Adipose tissue (tissue), 3 donors: Measurements from ENCODE around the gene KCNS1. TPM values are rescaled to one million over a fixed set of nuclear protein-coding genes. Genes with fewer than 3 reads are reported as not detected.
"Not testable (repeated sequence)": the region's sequence is repeated elsewhere in the genome, so short reads cannot be mapped to it uniquely, and the experiment has no call there.

ENCODE experiments used
- H3K27ac ChIP-seq: one replicate; pipeline ENCODE4 v1.5.1; 2013; ENCODE audit warnings: low read depth, low read length
- WGBS, 3 donors: extraction: QIAGEN DNeasy Blood & Tissue Kit; methylation state at CpG; one replicate each; pipeline ENCODE4 v1.1.7; 2013; 5-methylcytosine and 5-hydroxymethylcytosine counted together
- polyA plus RNA-seq, 3 donors: library from polyadenylated mRNA; stranded (reverse); fragments of 200-250 nt; gene quantifications; one replicate each; pipeline ENCODE4 v1.2.3, GENCODE V29; 2013
- donor health status: healthy with polysubstance abuse.
- donor health status: Bipolar disorder and iron deficiency.
- donor health status: healthy.

The KCNS1 gene, protein sequence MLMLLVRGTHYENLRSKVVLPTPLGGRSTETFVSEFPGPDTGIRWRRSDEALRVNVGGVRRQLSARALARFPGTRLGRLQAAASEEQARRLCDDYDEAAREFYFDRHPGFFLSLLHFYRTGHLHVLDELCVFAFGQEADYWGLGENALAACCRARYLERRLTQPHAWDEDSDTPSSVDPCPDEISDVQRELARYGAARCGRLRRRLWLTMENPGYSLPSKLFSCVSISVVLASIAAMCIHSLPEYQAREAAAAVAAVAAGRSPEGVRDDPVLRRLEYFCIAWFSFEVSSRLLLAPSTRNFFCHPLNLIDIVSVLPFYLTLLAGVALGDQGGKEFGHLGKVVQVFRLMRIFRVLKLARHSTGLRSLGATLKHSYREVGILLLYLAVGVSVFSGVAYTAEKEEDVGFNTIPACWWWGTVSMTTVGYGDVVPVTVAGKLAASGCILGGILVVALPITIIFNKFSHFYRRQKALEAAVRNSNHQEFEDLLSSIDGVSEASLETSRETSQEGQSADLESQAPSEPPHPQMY
- polyA plus RNA-seq: under 1 TPM in 2 of 3 donors, not detected in 1; 0.01 to 0.05 TPM

GRCh38 chr20:45100563-45101245 is at the start of gene KCNS1:
KCNS1 (minus strand) TSS chr20:45101127; CDS start chr20:45099236, 1,891 bp downstream.
- 5 to 6% (median 6%) methylated on average over 34 to 38 of the region's 38 CpGs for WGBS, 3 donors

DNA sequence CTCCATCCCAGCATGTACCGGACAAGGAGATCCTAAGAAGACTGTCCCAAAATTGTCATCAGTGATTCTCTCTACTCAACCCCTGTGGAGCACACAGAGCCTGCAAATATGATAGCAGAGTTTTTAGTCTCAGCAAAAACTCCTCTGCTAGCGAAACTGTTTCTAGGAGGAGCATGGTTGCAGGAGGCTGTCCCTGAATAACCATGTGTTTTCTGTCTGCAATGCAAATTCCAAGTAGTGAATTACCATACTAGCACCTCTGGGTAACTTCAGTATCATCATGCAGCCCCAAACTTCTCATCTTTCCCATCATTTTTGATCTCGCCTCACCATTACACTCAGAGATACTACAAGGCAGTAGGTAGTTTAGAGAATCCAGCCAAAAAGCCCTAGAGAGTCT is 48.1 kb upstream of the KCNS1 start:
- no peak overlapping the region for H3K27ac ChIP-seq
- 81 to 91% (median 89%) methylated on average over 3 of the region's 3 CpGs for WGBS, 3 donors

More at GRCh38 chr20:45100563-45101245, at the start of gene KCNS1:
- no peak within 1 kb of the TSS for H3K27ac ChIP-seq

GRCh38 chr20:45140836-45141235 is 39.9 kb upstream of the KCNS1 start:
- H3K27ac ChIP-seq: no peak overlapping the region
- WGBS, 3 donors: 71 to 81% (median 80%) methylated on average over 4 of the region's 4 CpGs

DNA sequence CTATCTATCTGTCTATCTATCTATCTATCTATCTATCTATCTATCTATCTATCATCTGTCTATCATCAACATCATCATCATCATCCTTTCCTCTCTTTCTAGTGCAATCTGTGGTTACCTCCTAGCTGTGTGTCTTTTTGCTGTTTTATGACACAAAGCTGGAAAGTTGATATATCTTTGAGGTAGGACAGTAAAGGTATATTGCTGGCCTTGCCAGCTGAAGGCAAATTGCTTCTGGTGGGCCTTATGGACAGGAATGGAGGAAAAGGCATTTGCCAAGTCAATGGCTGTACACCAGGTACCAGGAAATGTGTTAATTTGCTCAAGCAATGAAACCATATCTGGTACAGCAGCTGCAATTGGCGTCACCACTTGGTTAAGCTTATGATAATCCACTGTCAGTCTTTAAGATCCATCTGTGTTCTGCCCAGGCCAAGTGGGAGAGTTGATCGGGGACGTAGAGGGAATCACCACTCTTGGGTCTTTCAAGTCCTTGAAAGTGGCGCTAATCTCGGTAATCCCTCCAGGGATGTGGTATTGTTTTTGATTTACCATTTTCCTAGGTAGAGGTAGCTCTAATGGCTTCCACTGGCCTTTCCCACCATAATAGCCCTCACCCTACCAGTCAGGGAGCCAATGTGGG is 38.9 kb upstream of the KCNS1 start:
- not testable (repeated sequence) for H3K27ac ChIP-seq
- 89 to 95% (median 92%) methylated on average over 5 of the region's 5 CpGs for WGBS, 3 donors

GRCh38 chr20:45138561-45139300 is 37.8 kb upstream of the KCNS1 start:
- no peak overlapping the region for H3K27ac ChIP-seq
- WGBS, 3 donors: 34 to 37% (median 36%) methylated on average over 20 of the region's 20 CpGs

- no peak overlapping the region for H3K27ac ChIP-seq
- 41 to 62% (median 55%) methylated on average over 2 of the region's 2 CpGs for WGBS, 3 donors
Measured at GRCh38 chr20:45136911-45137310, 36.0 kb upstream of the KCNS1 start.

- 49 to 70% (median 57%) methylated on average over 2 of the region's 2 CpGs for WGBS, 3 donors
- H3K27ac ChIP-seq: no peak overlapping the region
Measured at GRCh38 chr20:45128099-45128498, 27.2 kb upstream of the KCNS1 start.

DNA sequence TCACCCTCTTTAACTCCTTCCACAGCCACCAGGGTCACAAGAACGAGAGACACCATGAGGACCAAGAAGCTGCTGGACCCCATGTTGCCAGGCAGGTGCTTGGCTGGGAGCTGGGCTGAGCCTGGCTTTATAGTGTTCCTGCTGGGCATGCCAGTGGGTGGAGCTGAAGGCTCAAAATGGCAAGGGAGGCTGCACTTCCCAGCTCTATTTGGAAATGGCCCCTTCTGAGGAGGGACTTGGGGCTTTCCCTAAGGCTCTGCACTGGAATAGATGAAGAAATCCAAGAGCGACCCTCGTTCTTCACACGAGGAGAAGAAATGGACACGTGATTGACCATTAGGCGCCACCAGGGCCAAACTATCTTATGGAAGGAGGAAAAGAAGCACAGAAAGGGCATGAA is 23.4 kb upstream of the KCNS1 start, which contains the start of gene WFDC12:
Gene WFDC12 (minus strand): TSS at position 101 of the 400 bp plus-strand sequence. CDS start 18 bp downstream, at position 83.
- 81 to 90% (median 85%) methylated on average over 6 of the region's 6 CpGs for WGBS, 3 donors
- no peak within 1 kb of the TSS for H3K27ac ChIP-seq

- H3K27ac ChIP-seq: no peak overlapping the region
- WGBS, 3 donors: 79 to 96% (median 94%) methylated on average over 2 of the region's 2 CpGs
Measured at GRCh38 chr20:45121388-45121787, 20.5 kb upstream of the KCNS1 start.

GRCh38 chr20:45119556-45120266 is 18.8 kb upstream of the KCNS1 start:
- H3K27ac ChIP-seq: no peak overlapping the region
- WGBS, 3 donors: 66 to 82% (median 78%) methylated on average over 2 of the region's 2 CpGs

GRCh38 chr20:45118028-45118427 is 17.1 kb upstream of the KCNS1 start:
- WGBS, 3 donors: 72 to 83% (median 82%) methylated on average over 2 of the region's 2 CpGs

GRCh38 chr20:45117581-45117980 is 16.7 kb upstream of the KCNS1 start:
- WGBS, 3 donors: 52 to 68% (median 66%) methylated on average over 4 of the region's 4 CpGs
- no peak overlapping the region for H3K27ac ChIP-seq

More at GRCh38 chr20:45118028-45118427, 17.1 kb upstream of the KCNS1 start:
- H3K27ac ChIP-seq: no peak overlapping the region

- WGBS, 3 donors: 72 to 85% (median 82%) methylated on average over 4 of the region's 4 CpGs
- no peak overlapping the region for H3K27ac ChIP-seq
Measured at GRCh38 chr20:45115829-45116228, 14.9 kb upstream of the KCNS1 start.

GRCh38 chr20:45115386-45115774 is 14.5 kb upstream of the KCNS1 start:
- 60 to 77% (median 68%) methylated on average over 3 of the region's 3 CpGs for WGBS, 3 donors
- no peak overlapping the region for H3K27ac ChIP-seq

DNA sequence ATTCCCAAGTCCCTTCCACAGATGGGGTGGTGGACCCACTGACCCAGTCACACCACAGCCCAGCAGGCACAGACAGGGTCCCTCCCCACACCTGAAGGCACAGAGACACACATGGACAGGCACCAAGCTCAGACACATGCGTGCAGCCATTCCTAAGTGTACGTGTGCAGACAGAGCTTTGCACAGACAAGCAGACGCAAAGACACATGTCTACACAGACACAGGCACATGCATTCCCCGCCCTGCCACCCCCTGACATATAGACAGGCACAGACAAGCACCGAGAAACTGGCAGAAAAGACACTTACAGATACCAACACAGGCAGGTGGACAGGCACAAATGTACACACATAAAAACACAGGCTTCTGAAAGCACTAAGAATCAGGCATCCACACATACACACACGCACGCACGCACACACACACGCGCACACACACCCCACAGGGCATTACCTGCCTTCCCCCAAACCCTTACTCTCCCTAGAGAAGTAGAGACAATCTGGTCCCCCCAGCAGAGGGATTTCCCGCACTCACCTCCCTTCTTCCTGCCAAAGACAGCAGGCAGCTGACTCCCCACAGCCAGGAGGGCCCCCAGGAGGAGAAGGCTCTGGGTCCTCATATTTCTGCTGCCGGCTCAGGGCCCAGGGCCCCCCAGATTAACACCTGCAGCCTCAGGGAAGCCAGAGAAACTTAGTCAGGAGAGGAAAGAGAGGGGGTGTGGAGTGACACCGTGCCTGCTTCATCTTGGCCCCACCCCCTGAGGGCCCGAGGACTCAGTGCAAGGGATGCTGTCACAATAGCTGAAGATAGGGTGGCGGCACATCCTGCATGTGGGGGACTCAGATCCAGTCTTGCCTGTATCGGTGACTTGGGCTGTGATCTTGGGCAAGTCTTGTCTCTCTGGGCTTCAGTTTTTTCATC is 13.8 kb upstream of the KCNS1 start, which contains the start of gene WFDC5:
Gene WFDC5 (minus strand): TSS at position 710 of the 921 bp plus-strand sequence. CDS start 91 bp downstream, at position 619.
- 52 to 55% (median 54%) methylated on average over 16 of the region's 16 CpGs for WGBS, 3 donors
- H3K27ac ChIP-seq: no peak within 1 kb of the TSS

DNA sequence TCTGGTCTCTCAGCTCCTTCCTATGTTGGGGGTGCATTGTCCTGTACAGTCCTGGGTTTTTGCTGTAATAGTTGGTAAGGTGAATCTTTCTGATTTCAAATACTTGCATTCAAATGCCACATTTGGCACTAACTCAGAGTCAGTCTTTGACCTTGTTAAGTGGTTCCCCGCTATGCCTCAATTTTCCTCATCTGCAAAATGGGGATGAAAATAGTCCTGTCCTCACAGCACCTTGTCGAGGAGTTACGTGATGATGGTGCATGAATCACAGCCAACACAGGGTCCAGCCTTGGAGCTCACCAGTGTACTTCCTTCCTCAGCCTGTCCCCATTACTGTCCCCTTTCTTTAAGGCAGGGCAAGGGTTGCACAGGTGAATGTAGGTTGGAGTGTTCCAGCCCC is 12.9 kb upstream of the KCNS1 start:
- WGBS, 3 donors: 78 to 91% (median 85%) methylated on average over 3 of the region's 3 CpGs
- H3K27ac ChIP-seq: no peak overlapping the region
